PC-3 (cell line): ENCODE results near the gene ARPP19.

Source experiments
- EZH2 ChIP-seq: fragments of 300-600 bp; sonication (generic); IDR thresholded peaks from one replicate; pipeline ENCODE4 v1.6.1; 2017; ENCODE audit warnings: antibody characterized with exemption, mild to moderate bottlenecking, low read length; ENCODE audit not compliant: unreplicated experiment
- EZH2phosphoT487 ChIP-seq: fragments of 300-600 bp; sonication (generic); IDR thresholded peaks from 2 replicates; pipeline ENCODE4 v1.6.1; 2018; ENCODE audit warnings: mild to moderate bottlenecking, antibody characterized with exemption, low read length, borderline replicate concordance
- TF ChIP-seq, protein P1 (sequence below): fragments of 300-600 bp; sonication (generic); conservative IDR thresholded peaks from 2 replicates; pipeline ENCODE4 v1.5.1; 2017; ENCODE audit warnings: antibody characterized with exemption, low read depth, mild to moderate bottlenecking, low read length

DNA sequence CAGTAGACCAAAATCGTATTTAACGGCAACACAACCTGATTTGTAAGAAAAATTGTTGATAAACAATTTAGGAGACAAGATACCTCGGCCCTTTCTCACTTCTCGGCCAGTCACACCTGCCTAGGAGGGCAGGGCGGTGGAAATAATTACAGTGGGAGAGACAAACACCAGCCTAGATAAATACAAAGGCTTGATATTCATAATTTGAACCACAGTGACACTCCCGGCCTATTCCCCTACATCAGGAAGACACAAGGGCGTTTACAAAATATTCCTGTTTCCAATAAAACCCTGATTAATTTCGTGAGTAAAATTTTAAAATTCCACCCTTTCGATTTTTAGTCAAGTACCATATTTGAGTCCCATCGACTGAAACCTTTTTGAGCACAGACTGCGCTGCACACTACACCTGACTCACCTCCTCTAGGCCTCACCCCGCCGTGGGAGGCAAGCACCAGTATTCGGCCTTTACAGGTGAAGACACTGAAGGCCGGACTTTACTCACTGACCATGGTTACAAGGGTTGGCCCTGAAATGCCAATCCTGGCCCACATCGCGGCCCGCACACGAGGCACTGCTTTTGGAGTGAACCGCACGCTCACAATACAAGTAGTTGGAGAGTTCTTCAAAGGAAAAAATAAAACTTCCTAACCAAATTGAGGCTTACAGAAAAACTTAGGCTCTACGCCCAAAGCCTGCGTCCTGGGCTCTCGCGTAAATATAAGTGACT is 794 bp downstream of the ARPP19 start:
- TF ChIP-seq, protein P1, sequence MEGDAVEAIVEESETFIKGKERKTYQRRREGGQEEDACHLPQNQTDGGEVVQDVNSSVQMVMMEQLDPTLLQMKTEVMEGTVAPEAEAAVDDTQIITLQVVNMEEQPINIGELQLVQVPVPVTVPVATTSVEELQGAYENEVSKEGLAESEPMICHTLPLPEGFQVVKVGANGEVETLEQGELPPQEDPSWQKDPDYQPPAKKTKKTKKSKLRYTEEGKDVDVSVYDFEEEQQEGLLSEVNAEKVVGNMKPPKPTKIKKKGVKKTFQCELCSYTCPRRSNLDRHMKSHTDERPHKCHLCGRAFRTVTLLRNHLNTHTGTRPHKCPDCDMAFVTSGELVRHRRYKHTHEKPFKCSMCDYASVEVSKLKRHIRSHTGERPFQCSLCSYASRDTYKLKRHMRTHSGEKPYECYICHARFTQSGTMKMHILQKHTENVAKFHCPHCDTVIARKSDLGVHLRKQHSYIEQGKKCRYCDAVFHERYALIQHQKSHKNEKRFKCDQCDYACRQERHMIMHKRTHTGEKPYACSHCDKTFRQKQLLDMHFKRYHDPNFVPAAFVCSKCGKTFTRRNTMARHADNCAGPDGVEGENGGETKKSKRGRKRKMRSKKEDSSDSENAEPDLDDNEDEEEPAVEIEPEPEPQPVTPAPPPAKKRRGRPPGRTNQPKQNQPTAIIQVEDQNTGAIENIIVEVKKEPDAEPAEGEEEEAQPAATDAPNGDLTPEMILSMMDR = no peak
- TF ChIP-seq EZH2 (no peak), EZH2phosphoT487 (no peak)
